H4 (cell line): Measurements from ENCODE around the gene DAB2IP. TPM values are rescaled to one million over a fixed set of nuclear protein-coding genes. Genes with fewer than 3 reads are reported as not detected.
"Not testable (repeated sequence)": the region's sequence is repeated elsewhere in the genome, so short reads cannot be mapped to it uniquely, and the experiment has no call there.

ENCODE experiments used
- DNase-seq: peaks from one replicate; pipeline ENCODE4 v3.0.0-alpha.2; 2015; ENCODE audit warnings: low spot score
- total RNA-seq: library from RNA; depleted of rRNA; stranded (reverse); fragments of >200 nt; shearing (Covaris generic); gene quantifications from 2 replicates; pipeline ENCODE4 v1.2.3, GENCODE V29; 2014

Gene DAB2IP
- total RNA-seq, 1 experiment from 2014 or later, result 8.4 TPM

DNA sequence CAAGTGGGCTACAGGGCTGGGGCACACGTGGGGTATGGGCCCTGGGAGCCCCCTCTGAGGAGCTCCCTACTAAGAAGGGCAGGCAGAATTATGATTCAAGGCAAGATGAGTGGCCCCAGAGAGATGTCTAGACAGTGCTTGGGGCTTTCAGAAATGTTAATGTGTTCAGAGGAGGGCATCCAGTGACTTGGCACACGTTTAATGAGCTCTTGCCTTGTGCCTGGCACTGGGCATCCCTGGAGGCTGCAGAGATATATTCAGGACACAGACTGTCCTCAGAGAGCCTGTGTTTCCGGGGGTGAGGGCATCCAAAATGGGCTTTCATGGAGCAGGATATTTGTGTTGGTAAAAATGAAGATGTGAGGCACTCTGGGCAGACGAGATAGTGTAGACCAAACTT lies 25.4 kb upstream of the DAB2IP start:
- DNase-seq, result no peak

DNA sequence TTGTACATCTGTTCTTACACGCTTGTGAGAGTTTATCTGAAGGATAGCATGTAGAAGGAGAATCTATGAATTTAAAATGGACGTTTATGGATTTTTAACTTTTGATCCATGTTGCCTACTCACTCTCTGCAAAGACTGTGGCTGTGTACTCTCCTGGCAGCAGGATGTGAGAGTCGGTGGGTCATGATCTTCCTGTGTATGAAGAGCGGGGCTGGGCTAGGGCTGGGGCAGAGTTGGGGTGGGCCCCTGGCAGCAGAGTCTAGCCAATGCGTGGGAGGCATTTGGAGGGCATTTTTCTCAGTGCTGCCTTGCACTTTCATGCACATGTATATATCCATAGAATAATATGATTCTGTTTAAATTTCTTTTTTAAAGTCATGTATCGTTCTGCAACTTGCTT lies 24.0 kb upstream of the DAB2IP start:
- DNase-seq, result no peak

DNA sequence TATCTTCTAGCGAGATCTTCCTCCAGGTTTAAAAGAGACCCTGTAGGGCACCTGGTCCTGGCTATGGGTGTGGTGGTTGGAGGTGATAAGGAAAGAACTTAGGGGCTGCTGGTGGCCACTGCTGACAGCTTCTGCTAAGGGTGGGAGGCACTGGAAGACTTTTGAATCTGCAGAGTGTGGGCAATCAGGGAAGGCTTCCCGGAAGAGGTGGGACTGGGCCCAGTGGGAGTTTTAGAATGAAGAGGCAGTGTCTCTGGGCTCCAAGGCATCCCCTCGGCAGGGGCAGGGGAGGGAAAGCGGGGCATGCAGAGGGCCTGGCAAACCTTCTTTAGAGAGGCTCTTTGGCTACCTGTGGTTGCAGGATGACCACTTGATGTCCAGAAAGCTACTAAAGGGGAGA lies 23.0 kb upstream of the DAB2IP start:
- no peak for DNase-seq

DNA sequence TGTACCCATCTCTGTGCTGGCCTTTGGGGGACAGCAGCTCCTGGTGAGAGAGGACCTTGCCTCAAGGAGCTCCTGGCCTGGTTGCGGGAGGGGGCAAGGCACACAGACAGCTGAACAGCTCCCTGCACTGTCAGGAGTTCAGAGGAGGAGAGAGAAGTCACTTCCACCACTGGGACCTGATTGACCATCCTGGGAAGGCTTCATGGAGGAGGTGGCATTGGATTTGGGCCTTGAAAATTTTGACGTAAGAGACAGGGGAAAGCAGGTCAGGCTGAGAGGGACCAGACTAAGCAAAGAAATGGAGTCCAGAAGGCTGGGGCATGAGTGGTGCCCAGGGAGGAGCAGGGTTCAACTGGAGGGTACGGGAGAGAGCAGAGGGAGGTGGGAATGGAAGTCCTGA lies 20.3 kb upstream of the DAB2IP start:
- DNase-seq, result no peak

DNA sequence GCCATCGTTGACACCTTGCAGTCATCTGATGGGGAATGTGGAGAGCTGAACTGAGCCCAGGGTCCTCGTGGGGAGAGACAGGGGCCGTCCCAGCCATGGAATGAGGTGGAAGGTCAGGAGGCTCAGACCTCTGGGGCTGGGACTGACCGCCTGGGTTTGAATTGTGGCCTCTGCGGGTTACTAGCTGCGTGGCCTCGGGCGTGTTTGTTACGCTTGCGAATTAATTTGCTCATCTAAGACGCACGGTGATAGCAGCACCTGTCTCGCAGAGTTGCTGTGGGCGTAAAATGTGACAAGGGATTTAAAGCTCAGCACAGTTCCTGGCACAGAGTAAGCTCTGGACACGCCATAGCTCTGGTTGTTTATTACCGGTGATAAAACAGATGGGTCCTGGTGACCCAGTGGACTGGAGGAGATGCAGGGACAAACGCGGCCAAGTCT lies 19.4 kb upstream of the DAB2IP start:
- DNase-seq, result no peak

DNA sequence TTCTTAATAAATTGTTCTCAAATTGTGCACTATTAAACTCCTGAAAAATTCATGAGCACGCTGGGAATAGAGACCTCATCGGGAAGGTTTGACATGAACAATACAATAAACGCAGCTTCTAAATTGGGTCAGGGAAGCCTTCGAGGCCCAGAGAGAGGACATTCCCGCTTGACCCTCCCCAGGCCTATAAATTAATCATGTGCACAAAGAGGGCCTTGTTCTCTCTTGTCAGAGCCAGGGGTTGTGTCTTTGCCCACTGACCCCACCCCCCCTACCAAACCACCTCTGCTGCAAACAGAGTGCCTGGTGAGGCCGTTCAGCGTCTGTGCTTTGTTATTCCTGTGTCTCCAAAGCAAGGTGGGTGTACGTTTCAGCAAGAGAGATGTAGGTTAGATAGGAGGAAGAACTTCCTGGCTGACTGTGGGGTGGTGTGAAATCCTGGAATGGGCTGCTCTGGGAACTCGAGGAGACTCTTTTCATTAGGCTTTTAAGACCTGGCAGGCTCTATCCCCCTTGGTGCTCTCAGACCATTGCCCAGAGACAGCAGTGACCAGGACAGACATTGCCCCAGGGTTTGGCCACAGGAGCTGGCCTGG lies 18.2 kb upstream of the DAB2IP start:
- no peak for DNase-seq

DNA sequence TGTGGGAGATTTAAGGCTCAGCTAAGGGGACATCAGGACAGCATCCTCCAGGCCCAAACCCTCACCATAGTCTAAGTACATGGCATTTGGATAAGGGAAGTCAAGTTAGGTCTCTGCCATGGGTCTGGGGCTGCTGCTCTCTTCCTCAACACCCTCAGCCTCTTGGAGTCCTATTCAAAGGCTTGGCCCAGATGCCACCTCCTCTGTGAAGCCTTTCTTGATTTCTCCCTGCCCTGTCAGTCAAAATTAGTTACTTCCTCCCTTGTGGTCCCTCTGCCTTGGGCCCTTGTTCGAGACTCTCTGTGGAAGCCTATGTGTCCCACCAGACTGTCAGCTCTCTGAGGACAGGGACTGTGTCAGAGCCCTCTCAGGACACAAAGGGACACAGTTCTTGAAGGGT lies 17.7 kb upstream of the DAB2IP start:
- DNase-seq, result no peak

DNA sequence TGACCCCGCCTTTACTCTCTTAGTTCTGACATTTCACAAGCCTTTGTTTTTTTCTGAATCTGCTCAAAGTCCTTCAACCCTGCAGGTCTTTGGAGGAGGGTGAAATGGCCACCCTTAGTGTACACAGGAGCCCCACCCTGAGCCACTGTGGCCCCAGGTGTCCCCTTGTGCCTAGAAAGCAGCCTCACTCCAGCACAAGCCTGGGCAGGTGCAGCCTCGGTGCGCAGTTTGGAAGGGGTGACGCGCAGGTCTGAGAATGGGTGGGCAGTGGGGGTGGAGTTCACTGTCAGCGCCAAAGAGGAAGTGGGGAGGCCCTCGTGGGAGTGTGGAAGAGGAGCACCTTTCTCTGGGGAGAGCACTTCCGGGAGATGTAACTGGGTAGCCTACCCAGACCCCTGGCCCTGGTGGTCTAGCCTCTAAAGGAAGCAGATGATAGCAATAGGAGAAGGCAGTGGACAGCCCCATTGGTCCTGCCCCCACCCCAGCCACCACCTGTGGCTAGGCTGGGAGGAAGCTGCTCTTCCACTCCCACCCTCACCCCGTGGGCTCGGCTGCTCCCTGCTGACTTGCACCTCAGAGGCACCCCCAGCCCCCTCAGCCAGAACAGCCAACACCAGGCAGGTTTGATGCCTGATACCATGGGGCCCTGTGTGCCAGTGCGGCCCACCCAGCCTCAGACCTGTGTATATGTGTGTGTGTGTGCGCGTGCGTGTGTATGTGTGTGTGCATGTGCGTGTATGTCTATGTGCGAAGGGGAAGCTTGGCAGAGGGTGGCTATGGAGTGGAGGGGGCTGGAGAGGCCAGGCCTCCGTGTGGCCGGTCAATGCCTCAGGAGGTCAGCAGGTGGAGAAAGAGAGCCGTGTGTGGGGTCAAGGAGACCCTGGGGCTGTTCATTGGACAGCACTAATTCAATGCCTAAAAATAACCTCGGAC lies 16.8 kb upstream of the DAB2IP start:
- DNase-seq, result no peak

DNA sequence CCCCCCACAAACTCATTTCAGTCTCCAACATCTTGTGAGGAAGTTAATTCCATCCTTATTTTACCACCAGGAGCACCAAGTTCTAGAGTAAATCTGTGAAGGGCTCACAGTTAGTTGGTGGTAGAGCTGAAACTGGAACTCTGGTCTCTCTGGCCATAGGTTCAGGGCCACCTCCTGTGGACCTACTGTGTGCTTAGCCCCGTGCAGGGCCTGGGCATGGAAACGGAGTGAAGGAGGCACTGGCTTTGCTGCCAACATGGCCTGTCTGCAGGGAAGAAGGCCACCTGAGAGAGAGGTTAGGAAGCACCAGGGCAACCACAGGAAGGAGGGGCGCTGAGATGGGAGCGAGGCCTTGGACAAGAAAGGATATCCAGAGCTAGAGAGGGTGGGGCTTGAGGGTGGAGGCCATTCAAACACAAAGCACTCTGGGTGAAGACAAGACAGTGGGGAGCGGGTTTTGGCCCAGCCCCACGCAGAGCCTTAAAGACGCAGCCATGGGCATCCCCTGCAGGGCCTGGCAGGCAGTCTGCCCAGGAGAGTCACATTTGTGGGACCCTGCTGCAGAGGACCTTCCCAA lies 16.0 kb upstream of the DAB2IP start:
- DNase-seq, result no peak

DNA sequence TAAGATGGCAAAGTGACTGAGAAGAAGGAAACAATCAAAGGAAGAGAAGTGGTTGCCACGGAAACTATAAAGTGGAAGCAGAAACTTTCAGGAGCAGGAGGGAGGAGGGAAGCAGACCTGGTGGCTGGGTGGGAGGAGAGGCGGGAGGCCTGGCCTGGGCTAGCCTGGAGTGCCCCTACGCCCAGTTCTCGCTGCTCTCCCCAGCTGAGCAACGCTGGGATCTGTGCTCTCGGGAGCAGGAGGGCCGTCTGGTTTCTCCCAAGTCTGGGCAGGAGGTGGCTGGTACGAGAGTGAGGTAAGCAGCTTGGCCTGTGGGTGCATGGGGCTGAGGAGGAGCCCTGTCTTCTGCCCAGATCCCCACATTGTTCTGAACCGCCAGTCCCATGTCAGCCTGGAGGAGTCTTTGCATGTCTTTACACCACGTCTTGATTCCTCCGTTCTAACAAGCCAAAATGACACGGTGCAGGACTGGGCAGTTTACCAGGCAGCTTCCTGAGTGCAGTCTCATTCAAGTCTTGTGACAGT lies 15.0 kb upstream of the DAB2IP start:
- DNase-seq, result no peak

DNA sequence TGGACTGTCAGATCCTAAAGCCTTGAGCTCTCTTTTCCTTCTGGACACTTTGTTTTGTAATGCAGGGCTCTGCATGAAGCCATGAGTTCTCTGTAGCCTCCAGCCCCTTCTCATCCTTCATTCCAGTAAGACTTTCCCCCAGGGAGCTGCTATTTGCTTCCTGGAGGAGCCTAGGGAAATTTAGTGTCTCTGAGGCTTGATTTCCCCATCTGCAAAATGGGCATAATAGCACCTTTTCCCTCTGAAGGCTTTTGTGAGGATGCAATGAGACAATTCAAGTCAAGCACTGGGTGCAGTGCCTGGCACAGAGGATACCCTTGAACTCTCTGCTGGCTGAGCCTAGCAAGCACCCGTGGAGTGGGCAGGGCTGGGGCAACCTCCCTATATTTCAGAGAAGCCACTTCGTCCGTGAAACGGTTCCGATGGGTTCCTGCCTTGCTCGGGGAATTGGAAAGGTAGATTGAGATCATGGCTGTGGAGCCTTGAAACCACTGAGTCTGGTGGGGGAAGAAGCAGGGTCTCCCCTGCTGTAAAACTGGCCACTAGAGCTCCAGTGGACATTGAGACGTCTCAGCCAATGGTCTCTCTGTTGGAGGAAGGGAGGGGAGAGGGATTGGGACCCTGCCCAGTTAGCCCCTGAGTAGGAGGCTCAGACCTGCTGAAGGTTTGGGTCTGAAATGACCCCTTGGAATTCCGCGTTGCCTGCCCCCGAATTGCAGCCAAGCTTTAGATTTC lies 14.3 kb upstream of the DAB2IP start:
- no peak for DNase-seq

DNA sequence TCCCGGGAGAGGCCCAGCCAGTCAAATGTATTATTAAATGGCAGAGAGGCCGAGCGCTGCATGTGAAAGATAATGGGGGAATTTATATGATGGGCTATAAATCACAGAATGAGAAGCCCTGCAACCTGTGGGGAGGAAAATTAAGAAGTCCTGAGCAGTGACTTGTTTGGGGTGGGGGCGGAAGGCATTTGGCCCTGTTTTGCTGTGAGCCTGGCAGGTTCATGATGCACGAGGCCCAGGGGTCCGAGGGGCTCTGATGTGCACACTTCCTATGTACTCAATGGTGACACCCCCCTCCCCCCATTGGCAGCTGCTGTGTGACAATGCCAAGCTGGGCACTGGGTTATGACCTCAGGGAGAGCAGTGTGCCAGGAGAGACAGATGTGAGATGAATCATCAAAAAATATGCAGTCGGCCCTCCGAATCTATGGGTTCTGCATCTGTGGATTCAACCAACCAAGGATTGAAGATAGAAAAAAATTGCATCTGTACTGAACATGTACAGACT lies 13.7 kb upstream of the DAB2IP start:
- DNase-seq, result peak; percentile 58

DNA sequence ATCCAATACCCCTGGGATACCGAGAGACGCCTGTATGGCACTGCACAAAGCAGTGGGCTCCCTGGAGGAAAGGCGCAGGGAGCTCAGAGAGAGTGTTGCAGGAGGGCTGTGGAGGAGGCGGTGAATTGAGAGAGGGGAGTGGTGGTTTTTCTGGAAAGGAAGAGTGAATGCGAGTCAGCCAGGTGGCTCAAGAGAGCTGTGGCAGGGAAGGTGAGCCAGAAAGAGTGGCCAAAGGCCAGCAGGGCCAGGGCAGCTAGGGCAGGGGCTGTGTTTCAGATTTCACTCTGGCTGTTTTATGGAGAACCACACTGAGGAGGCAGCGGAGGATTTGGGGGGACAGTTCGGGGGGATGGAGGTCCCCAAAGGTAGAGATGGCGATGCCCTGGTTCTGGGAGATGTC lies 13.0 kb upstream of the DAB2IP start:
- no peak for DNase-seq

DNA sequence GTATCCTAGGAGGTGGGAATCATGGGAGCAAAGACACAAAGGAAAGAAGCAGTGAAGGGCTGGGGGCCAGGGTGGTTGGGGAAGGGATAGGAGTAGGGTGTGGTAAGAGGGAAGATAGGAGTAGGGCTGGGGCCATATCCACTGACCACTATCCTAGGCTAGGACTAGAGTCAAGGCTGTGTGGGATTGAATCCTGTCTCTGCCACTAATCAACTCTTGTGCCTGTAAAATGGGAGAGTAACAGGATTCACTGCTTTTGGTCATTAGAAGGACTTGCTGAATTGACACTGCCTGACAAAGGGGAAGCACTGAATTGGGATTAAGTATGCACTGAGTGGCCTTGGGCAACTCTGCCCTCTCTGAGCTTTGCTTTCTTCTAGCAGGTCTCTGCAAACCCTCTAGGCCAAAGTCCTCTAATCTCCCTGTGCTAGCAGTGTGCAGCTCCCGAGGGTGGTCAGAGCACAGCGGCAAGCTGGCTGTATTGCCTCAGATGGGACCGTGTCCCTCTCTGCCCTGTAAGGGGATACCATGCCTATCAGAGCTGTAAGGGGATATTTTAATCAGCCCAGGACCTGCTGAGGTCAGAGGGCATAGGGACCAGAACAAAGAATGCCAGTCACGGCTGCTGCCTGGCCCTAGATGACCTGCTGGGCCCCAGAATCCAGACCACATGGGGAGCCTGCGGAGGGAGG lies 12.4 kb upstream of the DAB2IP start:
- no peak for DNase-seq

DNA sequence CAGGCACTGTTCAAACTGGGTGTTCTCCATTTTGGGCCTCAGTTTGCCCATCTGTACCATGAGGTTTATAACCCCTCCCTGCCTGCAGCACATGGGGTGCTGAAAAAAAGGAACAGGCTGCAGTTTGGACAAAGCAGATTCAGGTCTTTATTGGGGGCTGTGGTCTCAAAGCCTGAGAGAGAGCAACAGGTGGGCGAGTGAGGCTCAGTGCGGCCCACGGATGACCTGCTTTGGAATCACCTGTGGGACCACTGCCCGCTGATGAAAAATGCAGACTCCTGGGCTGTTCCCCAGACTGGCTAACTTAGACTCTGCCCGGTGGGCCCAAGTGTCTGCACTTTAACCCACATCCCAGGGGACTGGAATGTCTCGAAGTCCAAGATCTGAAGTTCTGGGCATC lies 11.8 kb upstream of the DAB2IP start:
- DNase-seq, result no peak

DNA sequence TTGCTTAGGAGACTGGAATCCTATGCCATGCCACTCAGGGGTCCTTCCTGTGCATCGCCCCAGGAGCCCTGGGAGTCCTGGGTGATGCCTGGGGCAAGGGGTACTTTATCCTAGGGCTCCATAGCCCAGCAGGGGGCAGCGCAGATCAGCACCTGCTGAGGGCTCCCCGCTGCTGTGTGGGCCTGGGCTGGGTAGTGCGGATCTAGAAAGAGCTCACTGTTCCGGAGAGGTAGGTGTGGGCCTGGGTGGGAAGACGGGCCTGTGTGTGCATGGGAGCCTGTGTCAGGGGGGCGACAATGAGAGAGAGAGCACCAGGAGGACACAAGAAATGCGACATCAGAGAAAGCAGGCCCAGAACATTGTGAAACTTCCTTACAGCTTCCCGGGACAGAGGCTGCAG lies 11.4 kb upstream of the DAB2IP start:
- no peak for DNase-seq

DNA sequence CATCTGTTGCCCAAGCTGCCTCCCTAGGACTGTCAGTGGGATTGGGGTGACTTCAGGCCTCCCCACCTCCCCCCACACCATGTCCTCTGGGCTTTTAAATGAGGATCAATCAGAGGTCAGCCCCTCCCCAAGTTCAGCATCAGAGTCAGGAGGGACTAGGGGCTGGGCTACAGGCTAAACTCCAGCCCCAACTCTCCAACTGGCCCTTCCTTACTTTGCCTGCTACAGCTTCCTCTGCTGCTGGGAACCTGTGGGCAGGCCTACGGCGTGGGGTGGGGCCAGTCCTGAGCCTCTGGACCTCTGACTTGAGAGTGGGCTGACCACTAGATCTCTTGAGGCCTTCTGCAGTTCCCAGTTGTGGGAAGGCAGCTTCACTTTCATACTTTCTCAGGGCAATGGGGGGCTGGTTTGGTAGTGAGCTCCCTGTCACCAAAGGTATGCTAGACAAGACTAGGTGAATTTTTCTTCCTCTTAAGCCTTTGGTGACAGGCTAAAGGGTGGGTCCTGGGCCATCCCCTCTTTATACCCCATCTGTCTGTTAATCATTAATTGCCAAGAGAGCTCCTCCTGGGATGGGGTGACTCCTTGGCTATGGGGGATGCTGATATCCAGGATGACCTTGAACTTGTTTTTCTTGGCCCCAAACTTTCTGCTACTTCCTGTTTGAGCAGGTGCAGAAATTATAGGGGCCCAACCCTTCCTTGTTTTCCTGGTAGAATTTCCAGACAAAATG lies 10.8 kb upstream of the DAB2IP start:
- DNase-seq, result no peak

DNA sequence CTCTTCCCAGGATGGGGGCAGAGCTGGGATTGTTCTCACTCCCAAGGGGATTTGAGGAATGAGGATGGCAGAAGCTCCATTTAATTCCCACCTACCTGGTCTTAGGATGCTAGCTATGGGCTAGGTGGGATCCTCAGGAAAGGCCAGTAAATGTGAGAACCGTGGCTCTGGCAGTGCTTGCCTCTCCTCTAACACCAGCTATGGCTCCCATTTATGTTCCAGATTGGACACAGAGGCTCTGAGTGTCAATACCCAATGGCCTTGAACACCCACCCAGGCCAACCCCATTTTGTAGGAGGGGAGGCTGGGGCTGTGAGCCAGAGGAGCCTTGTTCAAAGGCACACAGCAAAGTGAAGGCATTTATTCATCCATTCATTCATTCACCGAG lies 10.2 kb upstream of the DAB2IP start:
- DNase-seq, result no peak

DNA sequence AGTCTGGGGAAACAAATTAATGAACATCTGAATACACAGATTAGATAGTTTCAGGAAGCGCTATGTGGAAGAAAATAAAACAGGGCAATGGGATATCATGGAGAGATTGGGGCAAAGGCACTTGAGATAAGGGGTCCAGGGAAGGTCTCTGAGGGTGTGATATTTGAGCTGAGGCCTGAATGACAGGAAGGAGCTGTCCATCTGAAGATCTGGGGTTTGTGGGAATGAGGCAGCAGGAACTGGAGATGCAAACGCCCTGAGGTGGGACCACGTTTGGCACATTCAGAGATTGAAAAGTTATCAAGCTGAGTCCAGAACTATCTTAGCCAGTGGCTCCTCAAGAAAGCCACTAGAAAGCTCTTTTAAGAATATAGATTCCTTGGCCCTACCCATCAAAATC lies 8.7 kb upstream of the DAB2IP start:
- no peak for DNase-seq

DNA sequence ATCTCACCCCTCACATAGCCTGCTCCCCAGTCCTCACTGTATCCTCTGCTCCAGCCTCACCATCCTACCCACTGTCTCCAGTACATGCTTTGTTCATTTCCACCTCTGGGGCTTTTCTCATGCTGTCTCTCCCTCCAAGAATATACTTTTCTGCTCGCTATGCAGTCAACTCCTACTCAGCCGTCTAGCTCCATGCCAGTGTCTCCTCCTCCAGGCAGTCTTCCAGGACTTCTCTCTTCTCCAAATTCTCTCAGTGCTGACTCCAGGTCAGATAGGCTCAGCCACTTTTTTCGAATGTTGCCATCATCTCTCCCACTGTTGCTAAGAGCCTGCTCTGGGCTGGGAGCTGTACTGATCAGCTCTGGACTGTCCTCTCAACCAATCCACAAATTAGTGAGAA lies 8.0 kb upstream of the DAB2IP start:
- DNase-seq, result no peak

DNA sequence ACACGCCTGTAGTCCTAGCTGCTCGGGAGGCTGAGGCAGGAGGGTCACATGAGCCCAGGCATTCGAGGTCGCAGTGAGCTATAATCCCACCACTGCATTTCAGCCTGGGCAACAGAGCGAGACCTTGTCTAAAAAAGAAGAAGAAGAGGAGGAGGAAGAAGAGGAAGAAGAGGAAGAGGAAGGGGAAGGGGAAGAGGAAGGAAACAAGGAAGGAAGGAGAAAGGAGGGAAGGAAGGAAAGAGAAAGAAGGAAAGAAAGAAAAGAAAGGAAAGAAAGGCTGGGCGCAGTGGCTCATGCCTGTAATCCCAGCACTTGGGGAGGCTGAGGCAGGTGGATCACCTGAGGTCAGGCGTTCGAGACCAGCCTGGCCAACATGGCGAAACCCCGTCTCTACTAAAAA lies 7.4 kb upstream of the DAB2IP start:
- DNase-seq, result not testable (repeated sequence)
